GM12878 (cell line): ENCODE measurements around the gene GDPD2. TPM values are rescaled to one million over a fixed set of nuclear protein-coding genes. Genes with fewer than 3 reads are reported as not detected.
A peak's percentile ranks its signal among the peaks of the same experiment; 100 is the strongest.

Experiments used
- ATAC-seq: fragments of 200-7000 bp; cut with Tn5 transposase; 3 replicates; pipeline ENCODE4 v1.9.1; 2020; ENCODE audit warnings: mild to moderate bottlenecking, moderate library complexity
- BruUV-seq: library from RNA; stranded (reverse); fragments of 400-500 nt; replicated peaks from 2 replicates; lab custom pipeline; 2021; lab: Mats Ljungman, UMichigan
- CTCF ChIA-PET: fragments of 300-600 bp; sonication (Branson Sonifier 250); formaldehyde crosslinking; extraction: SDS; loops from one replicate; lab custom pipeline; 2021; ENCODE audit warnings: inconsistent platforms; lab: Yijun Ruan, JAX
- POLR2A ChIA-PET: fragments of 350-600 bp; formaldehyde crosslinking; extraction: SDS; loops from one replicate; lab custom pipeline; 2021; ENCODE audit warnings: inconsistent platforms; lab: Charles Lee
- RAD21 ChIA-PET: fragments of 300-600 bp; sonication (Branson Sonifier 250); formaldehyde crosslinking; loops from one replicate; lab custom pipeline; 2023; ENCODE audit warnings: antibody characterized with exemption; ENCODE audit not compliant: unreplicated experiment; lab: Charles Lee
- SMC1A ChIA-PET: fragments of 300-600 bp; sonication (Branson Sonifier 250); formaldehyde crosslinking; loops from one replicate; lab custom pipeline; 2023; ENCODE audit not compliant: unreplicated experiment, uncharacterized antibody; lab: Charles Lee
- DNase-seq: peaks from one replicate; pipeline ENCODE4 v3.0.0-alpha.2; 2011; ENCODE audit warnings: low read depth, low spot score
- FAIRE-seq: peaks from 3 replicates; lab custom pipeline; 2011; peaks lifted over from hg19 to GRCh38; lab: Jason Lieb, UNC
- H2AFZ ChIP-seq: 2 replicates; pipeline ENCODE4 v1.6.0; 2011; ENCODE audit warnings: low read depth, low read length, control low read depth; ENCODE audit not compliant: control insufficient read depth
- H3K27ac ChIP-seq: 2 replicates; pipeline ENCODE4 v1.5.1; 2011; ENCODE audit warnings: control low read depth; ENCODE audit not compliant: control insufficient read depth, insufficient read depth
- H3K27me3 ChIP-seq, 2 experiments: replicated peaks in 1 of 2; 2 replicates each; pipeline versions ENCODE4 v1.6.0 to v1.6.1; 2011; ENCODE audit warnings: low read length in 1 of 2; ENCODE audit not compliant: control insufficient read depth in 2 of 2, insufficient read depth in 2 of 2
- H3K36me3 ChIP-seq, 2 experiments: 2 replicates each; pipeline ENCODE4 v1.5.1; 2011; ENCODE audit warnings: low read length in 1 of 2; ENCODE audit not compliant: control insufficient read depth in 2 of 2, insufficient read depth in 2 of 2
- H3K4me1 ChIP-seq: 2 replicates; pipeline ENCODE4 v1.6.1; 2011; ENCODE audit warnings: mild to moderate bottlenecking, low read length, moderate library complexity, mixed read lengths; ENCODE audit not compliant: control insufficient read depth, insufficient read depth
- H3K4me2 ChIP-seq: 2 replicates; pipeline ENCODE4 v1.6.0; 2011; ENCODE audit warnings: control low read depth; ENCODE audit not compliant: control insufficient read depth, insufficient read depth
- H3K4me3 ChIP-seq: fragments of 200-600 bp; sonication (generic); 2 replicates; pipeline ENCODE4 v1.5.1; 2016
- H3K79me2 ChIP-seq: 2 replicates; pipeline ENCODE4 v1.6.0; 2011; ENCODE audit warnings: low read length; ENCODE audit not compliant: control insufficient read depth, insufficient read depth
- H3K9ac ChIP-seq: 2 replicates; pipeline ENCODE4 v1.8.0; 2011; ENCODE audit warnings: low read length, control low read depth, mixed read lengths; ENCODE audit not compliant: control insufficient read depth, insufficient read depth
- H3K9me3 ChIP-seq: replicated peaks from 3 replicates; pipeline ENCODE4 v1.5.1; 2011; ENCODE audit warnings: mild to moderate bottlenecking, low read length; ENCODE audit not compliant: control insufficient read depth, insufficient read depth
- H4K20me1 ChIP-seq: 2 replicates; pipeline ENCODE4 v1.6.0; 2011; ENCODE audit not compliant: control insufficient read depth, insufficient read depth
- BCL11A ChIP-seq: IDR thresholded peaks from 2 replicates; pipeline ENCODE4 v1.6.1; 2011; ENCODE audit warnings: low read depth, low read length
- CBFB ChIP-seq: IDR thresholded peaks from 2 replicates; pipeline ENCODE4 v1.6.1; 2016; ENCODE audit warnings: antibody characterized with exemption, low read depth
- CHD4 ChIP-seq: fragments of 200-600 bp; sonication (generic); IDR thresholded peaks from 2 replicates; pipeline ENCODE4 v1.6.1; 2016; ENCODE audit warnings: mild to moderate bottlenecking
- CREB1 ChIP-seq: IDR thresholded peaks from 2 replicates; pipeline ENCODE4 v1.6.1; 2012; ENCODE audit warnings: low read depth, mild to moderate bottlenecking, inconsistent platforms
- EP300 ChIP-seq, 2 experiments: fragments of 150-350 bp in 1 of 2; IDR thresholded peaks; 2 replicates each; pipeline ENCODE4 v1.6.1; 2011 to 2012; ENCODE audit warnings: low read depth in 2 of 2, low read length in 2 of 2, borderline replicate concordance in 1 of 2, improper control_type of control experiment in 1 of 2, inconsistent platforms in 1 of 2; ENCODE audit not compliant: control insufficient read depth in 1 of 2
- HDAC6 ChIP-seq: fragments of 200-600 bp; sonication (generic); IDR thresholded peaks from one replicate; pipeline ENCODE4 v1.8.0; 2017; ENCODE audit warnings: antibody characterized with exemption; ENCODE audit not compliant: unreplicated experiment
- RBBP5 ChIP-seq: fragments of 200-600 bp; sonication (generic); conservative IDR thresholded peaks from 2 replicates; pipeline ENCODE4 v1.6.1; 2016
- SREBF1 ChIP-seq: IDR thresholded peaks from 2 replicates; pipeline ENCODE4 v1.6.1; 2012; ENCODE audit warnings: mild to moderate bottlenecking, low read length
- STAT3 ChIP-seq: IDR thresholded peaks from 2 replicates; pipeline ENCODE4 v1.6.1; 2011; ENCODE audit warnings: low read depth, low read length, improper control_type of control experiment
- TCF7 ChIP-seq: IDR thresholded peaks from 2 replicates; pipeline ENCODE4 v1.6.1; 2014; ENCODE audit warnings: antibody characterized with exemption, borderline replicate concordance
- USF2 ChIP-seq: IDR thresholded peaks from 2 replicates; pipeline ENCODE4 v1.6.1; 2011; ENCODE audit warnings: low read depth, low read length, improper control_type of control experiment, borderline replicate concordance
- WGBS: methylation state at CpG from one replicate; pipeline ENCODE4 v1.1.6; 2016; ENCODE audit warnings: low lambda C conversion rate; ENCODE audit not compliant: insufficient replicate concordance, insufficient coverage; ENCODE audit errors: missing lambda C conversion rate; 5-methylcytosine and 5-hydroxymethylcytosine counted together
- in situ Hi-C: fragments of 300-500 bp; cut with MboI; formaldehyde crosslinking; loops from 9 replicates; pipeline ENCODE4 v1.14.3; 2018; ENCODE audit warnings: mixed read lengths
- intact Hi-C: fragments of 100-400 bp; cut with micrococcal nuclease; formaldehyde crosslinking; loops from one replicate; pipeline ENCODE4 v1.14.2; 2022; ENCODE audit not compliant: unreplicated experiment
- polyA plus RNA-seq, 11 experiments: library from polyadenylated mRNA; depleted of rRNA in 4 of 11; unstranded in 6 of 11; stranded (reverse) in 5 of 11; fragments of >200 nt; fragmentation: Nextera tagmentation in 4 of 11; fragmentation: Illumina TruSeq in 1 of 11; extraction: Ambion mirVana in 4 of 11; extraction: Trizol in 1 of 11; gene quantifications; 1 replicate in 1 of 11; 2 replicates in 10 of 11; pipeline versions ENCODE4 v1.2.1 to v1.2.3, GENCODE V29; 2011 to 2016; ENCODE audit warnings: inconsistent platforms in 2 of 11, missing spikeins in 2 of 11, low read depth in 1 of 11
- total RNA-seq, 4 experiments: library from RNA; depleted of rRNA in 3 of 4; stranded (reverse); fragments of >200 nt in 3 of 4; fragmentation: Illumina TruSeq in 1 of 4; extraction: Trizol in 1 of 4; gene quantifications; 2 replicates each; pipeline versions ENCODE4 v1.2.1 to v1.2.3, GENCODE V29; 2013 to 2021
- TF ChIP-seq, protein P1 (sequence below): IDR thresholded peaks from 2 replicates; pipeline ENCODE4 v1.6.1; 2012; ENCODE audit warnings: low read length, inconsistent platforms
- TF ChIP-seq, protein P2 (sequence below): fragments of 450-650 bp; IDR thresholded peaks from 2 replicates; pipeline ENCODE4 v1.6.1; 2018; ENCODE audit warnings: mild to moderate bottlenecking, low read depth, moderate library complexity; ENCODE audit not compliant: partially characterized antibody

GDPD2 gene
- total and polyA plus RNA-seq, 10 of the 15 experiments (the other 5 are each of a cell fraction or from before 2014, with no cell fraction given): 0.04 to 0.11 (median 0.09) TPM; not detected in 7

DNA sequence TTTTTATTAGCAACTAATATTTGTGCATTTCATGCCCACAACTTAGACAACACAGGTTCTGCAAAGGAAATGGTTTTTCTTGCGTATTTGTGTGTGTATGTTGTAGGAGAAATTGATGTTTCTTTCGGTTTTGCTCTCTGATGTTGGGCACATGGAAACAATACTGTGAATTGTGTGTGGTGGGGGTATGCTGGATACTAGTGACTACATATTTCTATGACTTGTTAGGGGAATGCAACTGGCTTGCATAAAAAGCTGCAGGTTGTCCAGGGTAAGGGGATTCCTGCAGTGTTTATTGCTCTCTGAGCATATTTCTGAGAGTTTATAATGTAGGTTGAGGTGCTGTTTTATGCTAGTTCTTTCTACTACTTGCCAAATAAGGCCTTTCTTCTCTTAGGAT lies 33.1 kb downstream of the GDPD2 start:
- no peaks in the 10 kb centered on the region for H3K79me2 ChIP-seq
- intact Hi-C loops (loop anchor here (2.0 kb wide), 1 partner anchor 15 kb away; no protein-coding TSS in a partner anchor), in situ Hi-C loops (loop anchor here (10.0 kb wide), 1 partner anchor 209 kb away; no protein-coding TSS in a partner anchor)
- POLR2A ChIA-PET: interaction anchor here (0.8 to 1.2 kb wide), 2 partner anchors 18 to 19 kb away, joined by 4 read pairs; no protein-coding TSS in a partner anchor
- peak overlapping the region; percentile 61 for H3K4me3 ChIP-seq
- H3K27me3 ChIP-seq: no peaks in the 10 kb centered on the region
- H3K36me3 ChIP-seq: no peaks in the 10 kb centered on the region
- TF ChIP-seq RBBP5 (no peak), CBFB (no peak)
- TF ChIP-seq, protein P1, sequence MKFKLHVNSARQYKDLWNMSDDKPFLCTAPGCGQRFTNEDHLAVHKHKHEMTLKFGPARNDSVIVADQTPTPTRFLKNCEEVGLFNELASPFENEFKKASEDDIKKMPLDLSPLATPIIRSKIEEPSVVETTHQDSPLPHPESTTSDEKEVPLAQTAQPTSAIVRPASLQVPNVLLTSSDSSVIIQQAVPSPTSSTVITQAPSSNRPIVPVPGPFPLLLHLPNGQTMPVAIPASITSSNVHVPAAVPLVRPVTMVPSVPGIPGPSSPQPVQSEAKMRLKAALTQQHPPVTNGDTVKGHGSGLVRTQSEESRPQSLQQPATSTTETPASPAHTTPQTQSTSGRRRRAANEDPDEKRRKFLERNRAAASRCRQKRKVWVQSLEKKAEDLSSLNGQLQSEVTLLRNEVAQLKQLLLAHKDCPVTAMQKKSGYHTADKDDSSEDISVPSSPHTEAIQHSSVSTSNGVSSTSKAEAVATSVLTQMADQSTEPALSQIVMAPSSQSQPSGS: 0 out of 2 replicates have a peak, but pooled peaks have one; percentile 5
- FAIRE-seq (no peak), ATAC-seq (peak; percentile 6), DNase-seq (no peak)
- H4K20me1 ChIP-seq: no peaks in the 10 kb centered on the region
- no peak overlapping the region for H3K27ac ChIP-seq
- H3K4me1 ChIP-seq: peaks cover 12% of the 10 kb centered on the region
- BruUV-seq: no TSS peak
- RAD21 ChIA-PET: interaction anchor here (1.3 kb wide), 1 partner anchor 23 kb away, joined by 3 read pairs; no protein-coding TSS in a partner anchor
- H3K9ac ChIP-seq: no peak overlapping the region
- peak overlapping the region; percentile 10 for H3K4me2 ChIP-seq
- WGBS: 38% methylated on average over 2 of the region's 2 CpGs
- CTCF ChIA-PET: interaction anchor here (0.9 to 2.2 kb wide), 6 partner anchors 8 to 209 kb away, joined by 3 to 10 read pairs (median 3); no protein-coding TSS in a partner anchor
- SMC1A ChIA-PET: interaction anchor here (0.9 to 1.4 kb wide), 4 partner anchors 20 to 98 kb away, joined by 3 to 5 read pairs (median 4); no protein-coding TSS in a partner anchor
- no peak overlapping the region for H2AFZ ChIP-seq
- H3K9me3 ChIP-seq: no peaks in the 10 kb centered on the region

- ChIA-PET SMC1A (no interaction called here), POLR2A (no interaction called here), CTCF (interaction anchor here (1.0 kb wide), 1 partner anchor 9 kb away, joined by 3 read pairs; no protein-coding TSS in a partner anchor), RAD21 (no interaction called here)
- no peaks in the 10 kb centered on the region for H3K79me2 ChIP-seq
- no peak overlapping the region for H3K9ac ChIP-seq
- no peaks in the 10 kb centered on the region for H3K9me3 ChIP-seq
- no peak overlapping the region for H3K4me3 ChIP-seq
- no peaks in the 10 kb centered on the region for H4K20me1 ChIP-seq
- no peak overlapping the region for H3K27ac ChIP-seq
- no peak for ATAC-seq
- in situ Hi-C loops (no loop called here), intact Hi-C loops (no loop called here)
- no peaks in the 10 kb centered on the region for H3K4me1 ChIP-seq
- no peak for FAIRE-seq
- no peak overlapping the region for H3K4me2 ChIP-seq
- whole genome bisulfite sequencing: 2% methylated on average over 2 of the region's 2 CpGs
- no peaks in the 10 kb centered on the region for H3K36me3 ChIP-seq
- DNase-seq: no peak
- no peak overlapping the region for H2AFZ ChIP-seq
- no TSS peak for BruUV-seq
- no peaks in the 10 kb centered on the region for H3K27me3 ChIP-seq
- TF ChIP-seq USF2 (no peak), CHD4 (no peak), CREB1 (no peak), SREBF1 (no peak), TCF7 (no peak), RBBP5 (no peak), HDAC6 (no peak), EP300 (IDR thresholded peaks at IDR 0.05; ENCODE audit: borderline replicate concordance in 1 of 2, control insufficient read depth in 1 of 2, low read depth in 2 of 2, low read length in 2 of 2) (no peak), BCL11A (no peak), STAT3 (no peak)
- TF ChIP-seq, protein P2, sequence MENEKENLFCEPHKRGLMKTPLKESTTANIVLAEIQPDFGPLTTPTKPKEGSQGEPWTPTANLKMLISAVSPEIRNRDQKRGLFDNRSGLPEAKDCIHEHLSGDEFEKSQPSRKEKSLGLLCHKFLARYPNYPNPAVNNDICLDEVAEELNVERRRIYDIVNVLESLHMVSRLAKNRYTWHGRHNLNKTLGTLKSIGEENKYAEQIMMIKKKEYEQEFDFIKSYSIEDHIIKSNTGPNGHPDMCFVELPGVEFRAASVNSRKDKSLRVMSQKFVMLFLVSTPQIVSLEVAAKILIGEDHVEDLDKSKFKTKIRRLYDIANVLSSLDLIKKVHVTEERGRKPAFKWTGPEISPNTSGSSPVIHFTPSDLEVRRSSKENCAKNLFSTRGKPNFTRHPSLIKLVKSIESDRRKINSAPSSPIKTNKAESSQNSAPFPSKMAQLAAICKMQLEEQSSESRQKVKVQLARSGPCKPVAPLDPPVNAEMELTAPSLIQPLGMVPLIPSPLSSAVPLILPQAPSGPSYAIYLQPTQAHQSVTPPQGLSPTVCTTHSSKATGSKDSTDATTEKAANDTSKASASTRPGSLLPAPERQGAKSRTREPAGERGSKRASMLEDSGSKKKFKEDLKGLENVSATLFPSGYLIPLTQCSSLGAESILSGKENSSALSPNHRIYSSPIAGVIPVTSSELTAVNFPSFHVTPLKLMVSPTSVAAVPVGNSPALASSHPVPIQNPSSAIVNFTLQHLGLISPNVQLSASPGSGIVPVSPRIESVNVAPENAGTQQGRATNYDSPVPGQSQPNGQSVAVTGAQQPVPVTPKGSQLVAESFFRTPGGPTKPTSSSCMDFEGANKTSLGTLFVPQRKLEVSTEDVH: no peak
These were observed 37.9 kb downstream of the GDPD2 start for GRCh38 chrX:70461026-70461425.
